PC-3 (cell line): Measurements from ENCODE around the gene LRRC8A.

Source experiments
- CTCF ChIP-seq: fragments of 300-600 bp; sonication (generic); conservative IDR thresholded peaks from 2 replicates; pipeline ENCODE4 v1.5.1; 2017; ENCODE audit warnings: antibody characterized with exemption, low read depth, mild to moderate bottlenecking, low read length
- EZH2 ChIP-seq: fragments of 300-600 bp; sonication (generic); IDR thresholded peaks from one replicate; pipeline ENCODE4 v1.6.1; 2017; ENCODE audit warnings: antibody characterized with exemption, mild to moderate bottlenecking, low read length; ENCODE audit not compliant: unreplicated experiment
- EZH2phosphoT487 ChIP-seq: fragments of 300-600 bp; sonication (generic); IDR thresholded peaks from 2 replicates; pipeline ENCODE4 v1.6.1; 2018; ENCODE audit warnings: mild to moderate bottlenecking, antibody characterized with exemption, low read length, borderline replicate concordance

DNA sequence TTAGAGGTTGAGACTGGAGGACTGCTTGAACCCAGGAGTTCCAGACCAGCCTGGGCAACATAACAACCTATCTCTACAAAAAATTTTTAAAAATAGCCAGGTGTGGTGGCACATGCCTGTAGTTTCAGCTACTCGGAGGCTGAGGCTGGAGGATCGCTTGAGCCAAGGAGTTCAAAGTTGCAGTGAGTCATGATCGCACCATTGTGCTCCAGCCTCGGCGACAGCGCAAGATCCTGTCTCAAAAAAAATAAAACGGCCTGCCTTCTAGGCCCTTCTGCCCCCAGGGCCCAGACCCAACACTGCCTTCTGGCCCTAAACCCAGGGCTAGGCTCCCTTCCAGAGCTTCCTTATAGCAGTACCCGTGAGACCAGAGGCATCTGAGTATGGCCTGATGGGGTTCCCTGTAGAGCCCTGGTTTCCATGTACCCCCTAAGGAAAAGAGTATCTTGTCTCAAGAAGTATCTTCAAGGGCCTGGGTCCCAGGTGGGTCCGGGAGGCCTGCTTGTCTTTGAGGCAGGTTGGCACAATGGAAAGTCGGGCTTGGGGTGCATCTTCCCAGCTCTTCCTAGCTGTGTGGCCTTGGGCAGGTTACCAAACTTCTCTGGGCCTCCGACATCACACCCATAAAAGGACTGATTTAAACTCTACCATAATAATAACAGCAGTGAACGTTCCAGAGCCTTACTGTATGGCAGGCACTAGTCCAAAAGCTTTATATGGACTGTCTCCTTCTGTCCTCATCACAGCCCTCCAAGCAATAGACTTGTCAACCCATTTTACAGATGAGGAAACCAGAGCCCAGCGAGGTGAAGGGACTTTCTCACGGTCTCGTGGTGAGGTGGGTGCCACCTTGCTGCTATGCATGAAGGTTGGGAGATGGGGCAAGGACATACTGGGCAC lies 9.6 kb downstream of the LRRC8A start:
- TF ChIP-seq CTCF (no peak), EZH2phosphoT487 (no peak), EZH2 (no peak)
